PC-9 (cell line): Measurements from ENCODE around the gene WBP2NL. TPM values are rescaled to one million over a fixed set of nuclear protein-coding genes. Genes with fewer than 3 reads are reported as not detected.

Source experiments
- BruUV-seq: library from RNA; stranded (reverse); fragments of 400-500 nt; replicated peaks from 2 replicates; lab custom pipeline; 2021; lab: Mats Ljungman, UMichigan
- CTCF ChIA-PET: fragments of 300-600 bp; sonication (Branson Sonifier 250); formaldehyde crosslinking; loops from one replicate; lab custom pipeline; 2022; ENCODE audit warnings: antibody characterized with exemption; lab: Charles Lee
- POLR2A ChIA-PET: fragments of 300-600 bp; sonication (Branson Sonifier 250); formaldehyde crosslinking; loops from one replicate; lab custom pipeline; 2022; ENCODE audit warnings: antibody characterized with exemption; ENCODE audit not compliant: unreplicated experiment; lab: Charles Lee
- DNase-seq, 2 experiments: peaks; one replicate each; pipeline versions ENCODE4 v3.0.0 to v3.0.0-alpha.2; 2015 to 2022; ENCODE audit warnings: mixed read lengths in 1 of 2
- H2AFZ ChIP-seq: fragments of 200-600 bp; sonication (generic); 2 replicates; pipeline ENCODE4 v1.8.1; 2017; ENCODE audit warnings: antibody characterized with exemption
- H3F3A ChIP-seq: fragments of 200-600 bp; sonication (generic); 2 replicates; pipeline ENCODE4 v1.8.1; 2017; ENCODE audit warnings: antibody characterized with exemption, mild to moderate bottlenecking, low read depth; ENCODE audit not compliant: insufficient read depth
- H3K27ac ChIP-seq: fragments of 200-600 bp; sonication (generic); 2 replicates; pipeline ENCODE4 v1.6.1; 2016; ENCODE audit warnings: mixed run types
- H3K27me3 ChIP-seq: fragments of 200-600 bp; sonication (generic); 2 replicates; pipeline ENCODE4 v1.6.1; 2016; ENCODE audit warnings: low read depth, mixed run types; ENCODE audit not compliant: insufficient read depth
- H3K36me3 ChIP-seq: fragments of 200-600 bp; sonication (generic); 2 replicates; pipeline ENCODE4 v1.6.1; 2016; ENCODE audit warnings: low read depth, mixed run types
- H3K4me1 ChIP-seq: fragments of 200-600 bp; sonication (generic); replicated peaks from 2 replicates; pipeline ENCODE4 v1.6.1; 2016; ENCODE audit warnings: mixed run types; ENCODE audit not compliant: insufficient read depth
- H3K4me2 ChIP-seq: fragments of 200-600 bp; sonication (generic); 2 replicates; pipeline ENCODE4 v1.6.1; 2017; ENCODE audit warnings: mixed run types
- H3K4me3 ChIP-seq: fragments of 200-600 bp; sonication (generic); 2 replicates; pipeline ENCODE4 v1.6.1; 2016; ENCODE audit warnings: mixed run types
- H3K79me2 ChIP-seq: fragments of 200-600 bp; sonication (generic); 2 replicates; pipeline ENCODE4 v1.6.1; 2017; ENCODE audit warnings: low read depth, mixed run types
- H3K9me2 ChIP-seq: fragments of 200-600 bp; sonication (generic); 2 replicates; pipeline ENCODE4 v1.8.1; 2017; ENCODE audit warnings: mild to moderate bottlenecking; ENCODE audit not compliant: insufficient read depth
- H3K9me3 ChIP-seq: fragments of 200-600 bp; sonication (generic); 2 replicates; pipeline ENCODE4 v1.8.1; 2016; ENCODE audit warnings: low read depth; ENCODE audit not compliant: insufficient read depth
- H4K20me1 ChIP-seq: fragments of 200-600 bp; sonication (generic); 2 replicates; pipeline ENCODE4 v1.8.1; 2017; ENCODE audit not compliant: insufficient read depth
- CTCF ChIP-seq: fragments of 200-600 bp; sonication (generic); conservative IDR thresholded peaks from 2 replicates; pipeline ENCODE4 v1.6.1; 2017; ENCODE audit warnings: mixed run types, antibody characterized with exemption, mild to moderate bottlenecking, moderate library complexity
- EZH2 ChIP-seq: fragments of 200-600 bp; sonication (generic); IDR thresholded peaks from 2 replicates; pipeline ENCODE4 v1.8.0; 2017; ENCODE audit warnings: antibody characterized with exemption, low read depth
- intact Hi-C: fragments of 100-400 bp; cut with micrococcal nuclease; formaldehyde crosslinking; loops from one replicate; pipeline ENCODE4 v1.10.0; 2022; ENCODE audit not compliant: unreplicated experiment
- total RNA-seq: library from RNA; stranded (reverse); gene quantifications from 2 replicates; pipeline ENCODE4 v1.2.3, GENCODE V29; 2021

Gene WBP2NL
- total RNA-seq, 1 experiment from 2014 or later = 7.1 TPM

- Histone ChIP-seq H3K27ac (no peak overlapping the region), H2AFZ (no peak overlapping the region), H3K4me3 (no peak overlapping the region), H3K36me3 (no peaks in the 10 kb centered on the region), H3F3A (peaks cover 10% of the 10 kb centered on the region; the same call in 1 of the 2 replicates), H4K20me1 (no peaks in the 10 kb centered on the region), H3K4me1 (peaks cover 8% of the 10 kb centered on the region), H3K27me3 (no peaks in the 10 kb centered on the region), H3K9me3 (no peaks in the 10 kb centered on the region), H3K79me2 (no peaks in the 10 kb centered on the region), H3K9me2 (no peaks in the 10 kb centered on the region), H3K4me2 (no peak overlapping the region)
- no peak for DNase-seq
- TF ChIP-seq EZH2 (no peak), CTCF (no peak)
- CTCF ChIA-PET = no interaction called here
- POLR2A ChIA-PET = no interaction called here
- no TSS peak for BruUV-seq
- intact Hi-C loops = no loop called here
These were observed 67.0 kb downstream of the WBP2NL start for GRCh38 chr22:42065438-42066125.

- Histone ChIP-seq H3K9me3 (no peaks in the 10 kb centered on the region), H3K27ac (no peak overlapping the region), H3K4me2 (no peak overlapping the region), H3K79me2 (no peaks in the 10 kb centered on the region), H3K4me3 (no peak overlapping the region), H2AFZ (no peak overlapping the region), H3K9me2 (no peaks in the 10 kb centered on the region), H4K20me1 (no peaks in the 10 kb centered on the region), H3K27me3 (no peaks in the 10 kb centered on the region), H3K4me1 (peaks cover 10% of the 10 kb centered on the region), H3F3A (peaks cover 10% of the 10 kb centered on the region; the same call in 1 of the 2 replicates), H3K36me3 (no peaks in the 10 kb centered on the region)
- ChIA-PET CTCF (no interaction called here), POLR2A (no interaction called here)
- BruUV-seq = no TSS peak
- intact Hi-C loops = no loop called here
- no peak for DNase-seq
- TF ChIP-seq CTCF (no peak), EZH2 (no peak)
These were observed 67.7 kb downstream of the WBP2NL start for GRCh38 chr22:42066126-42066761.

- Histone ChIP-seq H3K79me2 (no peaks in the 10 kb centered on the region), H3K27ac (no peak overlapping the region), H3K36me3 (no peaks in the 10 kb centered on the region), H3F3A (peaks cover 10% of the 10 kb centered on the region; the same call in 1 of the 2 replicates), H3K4me1 (peaks cover 16% of the 10 kb centered on the region), H3K9me2 (no peaks in the 10 kb centered on the region), H3K4me3 (no peak overlapping the region), H3K27me3 (no peaks in the 10 kb centered on the region), H3K9me3 (no peaks in the 10 kb centered on the region), H2AFZ (no peak overlapping the region), H3K4me2 (no peak overlapping the region), H4K20me1 (no peaks in the 10 kb centered on the region)
- ChIA-PET POLR2A (no interaction called here), CTCF (no interaction called here)
- no TSS peak for BruUV-seq
- DNase-seq = no peak
- TF ChIP-seq CTCF = no peak
- TF ChIP-seq EZH2 = no peak
- intact Hi-C loops = no loop called here
These were observed 68.3 kb downstream of the WBP2NL start for GRCh38 chr22:42066937-42067336.
